Stimulated activated naive CD8-positive, alpha-beta T cell treated with anti-CD3 and anti-CD28 coated beads, Interleukin-15, Interleukin-2, amounts not matched to agents 100 ng/mL and 50 ng/mL, for 24 hours (primary cell): ENCODE results near the gene TMEM59.
"Not testable (repeated sequence)": the region's sequence is repeated elsewhere in the genome, so short reads cannot be mapped to it uniquely, and the experiment has no call there.

Experiments
- H3K27ac Mint-ChIP-seq: one replicate; pipeline ENCODE4 v1.8.0; 2021; ENCODE audit warnings: mild to moderate bottlenecking, mixed read lengths
- H3K27me3 Mint-ChIP-seq: one replicate; pipeline ENCODE4 v1.8.0; 2021; ENCODE audit warnings: mixed read lengths
- H3K36me3 Mint-ChIP-seq: one replicate; pipeline ENCODE4 v1.8.0; 2021; ENCODE audit warnings: low read depth, mixed read lengths
- H3K4me1 Mint-ChIP-seq: one replicate; pipeline ENCODE4 v1.8.0; 2021; ENCODE audit warnings: low read depth, mixed read lengths
- H3K4me3 Mint-ChIP-seq: one replicate; pipeline ENCODE4 v1.8.0; 2021; ENCODE audit warnings: mild to moderate bottlenecking, mixed read lengths
- H3K9me3 Mint-ChIP-seq: one replicate; pipeline ENCODE4 v1.8.0; 2021; ENCODE audit warnings: mixed read lengths

TMEM59 gene, protein sequence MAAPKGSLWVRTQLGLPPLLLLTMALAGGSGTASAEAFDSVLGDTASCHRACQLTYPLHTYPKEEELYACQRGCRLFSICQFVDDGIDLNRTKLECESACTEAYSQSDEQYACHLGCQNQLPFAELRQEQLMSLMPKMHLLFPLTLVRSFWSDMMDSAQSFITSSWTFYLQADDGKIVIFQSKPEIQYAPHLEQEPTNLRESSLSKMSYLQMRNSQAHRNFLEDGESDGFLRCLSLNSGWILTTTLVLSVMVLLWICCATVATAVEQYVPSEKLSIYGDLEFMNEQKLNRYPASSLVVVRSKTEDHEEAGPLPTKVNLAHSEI

GRCh38 chr1:54052934-54053744 is at the start of gene TMEM59, which contains the start of gene TCEANC2:
Gene TMEM59, minus strand, starts transcription at chr1:54053204. Its CDS starts 16 bp downstream, at chr1:54053188.
Gene TCEANC2, plus strand, starts transcription at chr1:54053608. Its CDS starts 815 bp downstream, at chr1:54054423.
- H3K36me3 Mint-ChIP-seq = peaks cover 26% of the 10 kb centered on the region
- no peak within 1 kb of the TSS for H3K4me3 Mint-ChIP-seq
- no peak within 1 kb of the TSS for H3K27ac Mint-ChIP-seq
- peaks cover 40% of the 10 kb centered on the region for H3K4me1 Mint-ChIP-seq
- H3K9me3 Mint-ChIP-seq = no peaks in the 10 kb centered on the region
- H3K27me3 Mint-ChIP-seq = no peaks in the 10 kb centered on the region

GRCh38 chr1:54100500-54100899 is 47.5 kb upstream of the TMEM59 start:
- no peak overlapping the region for H3K4me3 Mint-ChIP-seq
- no peak overlapping the region for H3K27ac Mint-ChIP-seq
- no peaks in the 10 kb centered on the region for H3K9me3 Mint-ChIP-seq
- H3K4me1 Mint-ChIP-seq = no peaks in the 10 kb centered on the region
- H3K36me3 Mint-ChIP-seq = peaks cover 47% of the 10 kb centered on the region
- H3K27me3 Mint-ChIP-seq = no peaks in the 10 kb centered on the region

DNA sequence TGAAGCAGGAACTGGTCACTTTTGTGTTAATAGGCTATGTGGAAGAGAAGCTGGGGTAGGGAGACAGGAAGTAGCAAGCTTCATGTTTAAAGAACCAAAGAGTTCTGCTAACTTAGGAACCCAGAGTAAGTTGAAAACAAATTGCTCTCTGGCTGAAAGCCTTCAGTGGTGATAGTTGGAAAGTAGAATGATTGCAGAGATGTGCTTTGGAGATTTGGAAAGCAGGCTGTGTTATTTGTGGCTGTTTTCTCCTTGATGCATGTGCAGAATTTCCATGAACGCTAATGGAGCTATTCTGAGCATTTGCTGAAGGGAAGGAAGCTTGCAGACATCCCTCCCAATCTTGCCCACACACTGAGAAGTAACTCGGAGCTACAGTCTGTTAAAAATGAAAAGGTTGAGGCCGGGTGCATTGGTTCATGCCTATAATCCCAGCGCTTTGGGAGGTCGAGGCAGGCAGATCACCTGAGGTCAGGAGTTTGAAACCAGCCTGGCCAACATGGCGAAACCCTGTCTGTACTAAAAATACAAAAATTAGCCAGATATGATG is 46.1 kb upstream of the TMEM59 start:
- Mint-ChIP-seq H3K27ac (no peak overlapping the region), H3K36me3 (peaks cover 57% of the 10 kb centered on the region), H3K27me3 (no peaks in the 10 kb centered on the region), H3K9me3 (no peaks in the 10 kb centered on the region), H3K4me3 (no peak overlapping the region), H3K4me1 (no peaks in the 10 kb centered on the region)

- H3K9me3 Mint-ChIP-seq = no peaks in the 10 kb centered on the region
- no peak overlapping the region for H3K27ac Mint-ChIP-seq
- peaks cover 55% of the 10 kb centered on the region for H3K36me3 Mint-ChIP-seq
- H3K27me3 Mint-ChIP-seq = no peaks in the 10 kb centered on the region
- no peaks in the 10 kb centered on the region for H3K4me1 Mint-ChIP-seq
- H3K4me3 Mint-ChIP-seq = no peak overlapping the region
Observed at GRCh38 chr1:54096877-54097240, 43.9 kb upstream of the TMEM59 start.

DNA sequence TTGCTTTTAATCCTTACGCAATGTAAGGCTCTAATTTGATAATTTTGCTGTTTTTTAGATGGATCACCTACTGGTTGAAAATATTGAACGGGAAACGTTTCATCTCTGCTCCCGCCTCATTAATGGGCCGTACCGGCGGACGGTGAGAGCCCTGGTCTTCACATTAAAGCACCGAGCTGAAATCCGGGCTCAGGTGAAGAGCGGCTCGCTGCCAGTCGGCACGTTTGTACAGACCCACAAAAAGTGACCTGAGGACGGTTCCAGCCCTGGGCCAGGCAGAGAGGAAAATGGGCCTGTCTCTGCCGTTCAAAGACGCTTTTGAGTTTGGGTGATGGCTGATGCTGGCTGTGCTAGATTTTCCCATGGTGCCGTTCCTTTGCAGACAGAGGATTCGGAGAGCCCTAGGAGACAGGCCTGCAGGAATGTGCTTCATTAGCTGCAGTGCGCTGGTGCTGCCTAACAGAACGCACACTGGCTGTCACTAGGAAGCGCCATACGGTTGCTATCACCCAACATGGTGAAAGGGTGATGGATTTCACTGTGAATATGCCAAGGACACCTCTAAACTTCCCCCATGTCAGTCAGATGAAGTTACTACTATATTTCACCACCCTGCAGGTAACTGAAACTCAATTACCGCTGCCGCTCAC is 43.3 kb upstream of the TMEM59 start:
- Mint-ChIP-seq H3K27ac (no peak overlapping the region), H3K4me1 (no peaks in the 10 kb centered on the region), H3K4me3 (no peak overlapping the region), H3K9me3 (no peaks in the 10 kb centered on the region), H3K36me3 (peaks cover 49% of the 10 kb centered on the region), H3K27me3 (no peaks in the 10 kb centered on the region)

- peaks cover 45% of the 10 kb centered on the region for H3K36me3 Mint-ChIP-seq
- H3K27me3 Mint-ChIP-seq = no peaks in the 10 kb centered on the region
- H3K4me3 Mint-ChIP-seq = no peak overlapping the region
- no peaks in the 10 kb centered on the region for H3K4me1 Mint-ChIP-seq
- H3K27ac Mint-ChIP-seq = no peak overlapping the region
- no peaks in the 10 kb centered on the region for H3K9me3 Mint-ChIP-seq
Observed at GRCh38 chr1:54095546-54096226, 42.7 kb upstream of the TMEM59 start.

GRCh38 chr1:54094730-54095105 is 41.7 kb upstream of the TMEM59 start:
- H3K4me1 Mint-ChIP-seq, H3K4me3 Mint-ChIP-seq, H3K27ac Mint-ChIP-seq: not testable (repeated sequence)

DNA sequence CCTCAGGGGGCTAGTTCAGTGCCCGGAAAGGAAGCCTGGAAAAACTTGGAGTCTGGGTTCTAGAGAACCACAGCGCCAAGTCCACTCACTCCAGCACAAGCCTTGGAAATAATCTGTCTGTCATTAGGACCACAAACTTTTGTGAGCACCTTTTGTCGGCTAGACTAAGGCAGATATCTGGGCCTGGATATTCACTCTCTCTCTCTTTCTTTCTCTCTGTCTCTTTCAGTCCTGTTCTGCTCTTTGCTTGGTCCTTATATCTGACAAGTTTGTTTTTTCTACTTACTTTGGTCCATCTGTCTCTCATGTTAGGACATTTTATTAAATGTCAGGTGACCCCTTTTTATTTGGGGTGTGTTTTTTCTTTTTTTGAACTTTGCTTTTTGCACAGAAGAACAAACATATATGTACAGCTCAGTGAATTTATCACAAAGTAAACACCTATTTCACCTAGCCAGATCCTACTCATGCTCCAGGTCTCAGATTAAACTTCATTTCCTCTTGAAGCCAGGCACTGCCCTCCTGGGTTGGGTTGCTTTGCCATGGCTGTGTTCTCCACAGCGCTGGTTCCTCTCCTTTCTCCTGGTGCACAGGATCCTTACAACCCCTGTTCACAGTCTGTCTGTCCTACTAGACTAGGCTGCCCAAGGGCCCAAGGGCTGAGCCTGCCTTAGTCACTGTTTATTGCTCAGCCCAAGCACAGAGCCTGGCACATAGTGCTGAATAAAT is 41.2 kb upstream of the TMEM59 start:
- H3K4me1 Mint-ChIP-seq = no peaks in the 10 kb centered on the region
- H3K27me3 Mint-ChIP-seq = no peaks in the 10 kb centered on the region
- no peak overlapping the region for H3K27ac Mint-ChIP-seq
- H3K9me3 Mint-ChIP-seq = no peaks in the 10 kb centered on the region
- H3K36me3 Mint-ChIP-seq = peaks cover 42% of the 10 kb centered on the region
- H3K4me3 Mint-ChIP-seq = no peak overlapping the region

More at GRCh38 chr1:54094730-54095105, 41.7 kb upstream of the TMEM59 start:
- peaks cover 40% of the 10 kb centered on the region for H3K36me3 Mint-ChIP-seq
- not testable (repeated sequence) for H3K27me3 Mint-ChIP-seq, H3K9me3 Mint-ChIP-seq

DNA sequence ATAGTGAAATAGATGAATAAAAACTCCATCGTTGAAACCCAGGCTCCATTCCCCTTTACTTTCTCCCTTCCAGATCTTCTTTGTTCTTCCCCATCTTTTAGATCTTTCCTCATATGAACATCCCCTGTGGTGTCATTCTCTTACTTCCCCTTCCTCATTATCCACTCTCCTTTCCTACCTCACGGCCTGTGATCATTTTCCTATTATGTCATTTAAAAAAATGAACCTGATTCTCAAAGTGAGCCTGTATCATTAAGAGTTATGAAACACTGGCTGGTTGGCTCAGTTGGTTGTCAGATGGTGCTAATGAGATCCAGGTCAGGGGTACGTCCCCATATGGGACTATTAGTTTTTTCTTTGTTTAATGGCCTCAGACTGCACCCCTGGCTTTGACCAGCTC is 38.7 kb upstream of the TMEM59 start:
- H3K36me3 Mint-ChIP-seq = peaks cover 28% of the 10 kb centered on the region
- no peaks in the 10 kb centered on the region for H3K27me3 Mint-ChIP-seq
- no peak overlapping the region for H3K4me3 Mint-ChIP-seq
- H3K27ac Mint-ChIP-seq = no peak overlapping the region
- H3K4me1 Mint-ChIP-seq = no peaks in the 10 kb centered on the region
- no peaks in the 10 kb centered on the region for H3K9me3 Mint-ChIP-seq

DNA sequence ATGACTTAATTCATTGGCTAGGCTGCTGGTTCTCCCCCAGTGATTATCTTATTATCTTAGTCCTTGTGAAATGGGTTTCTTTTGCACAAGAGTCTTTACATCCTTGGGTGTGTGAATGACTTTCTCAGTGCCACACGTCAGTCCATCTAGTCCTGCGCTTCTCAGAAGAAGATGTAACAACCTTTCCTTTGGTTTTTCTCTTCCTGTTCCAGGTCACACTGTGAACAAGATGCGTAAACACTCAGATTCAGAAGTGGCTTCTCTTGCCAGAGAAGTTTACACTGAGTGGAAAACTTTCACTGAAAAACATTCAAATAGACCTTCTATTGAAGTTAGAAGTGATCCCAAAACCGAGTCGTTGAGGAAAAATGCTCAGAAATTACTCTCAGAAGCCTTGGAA is 35.4 kb upstream of the TMEM59 start:
- no peaks in the 10 kb centered on the region for H3K9me3 Mint-ChIP-seq
- no peaks in the 10 kb centered on the region for H3K27me3 Mint-ChIP-seq
- H3K4me1 Mint-ChIP-seq = no peaks in the 10 kb centered on the region
- H3K27ac Mint-ChIP-seq = no peak overlapping the region
- no peak overlapping the region for H3K4me3 Mint-ChIP-seq
- H3K36me3 Mint-ChIP-seq = peaks cover 4% of the 10 kb centered on the region

DNA sequence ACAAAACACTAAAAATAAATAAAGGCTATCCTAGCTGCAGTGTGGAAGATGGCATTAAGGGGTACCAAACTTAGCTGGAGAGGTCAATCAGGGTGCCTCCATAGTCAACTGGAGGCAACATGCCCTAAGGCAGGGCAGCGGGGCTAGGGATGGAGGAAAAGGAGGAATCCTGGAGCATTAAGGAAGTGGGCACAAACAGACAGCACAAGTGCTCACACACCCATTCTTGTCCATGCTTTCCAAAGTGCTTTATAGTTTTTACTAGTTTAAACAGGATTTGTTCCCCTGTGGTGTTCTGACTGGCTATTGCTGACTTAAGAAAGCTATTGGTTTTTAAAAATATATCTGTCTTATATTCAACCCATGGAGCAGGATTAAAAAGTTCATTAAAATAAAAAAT is 33.8 kb upstream of the TMEM59 start:
- Mint-ChIP-seq H3K4me1 (no peaks in the 10 kb centered on the region), H3K4me3 (no peak overlapping the region), H3K27me3 (no peaks in the 10 kb centered on the region), H3K36me3 (peaks cover 3% of the 10 kb centered on the region), H3K27ac (no peak overlapping the region), H3K9me3 (no peaks in the 10 kb centered on the region)

DNA sequence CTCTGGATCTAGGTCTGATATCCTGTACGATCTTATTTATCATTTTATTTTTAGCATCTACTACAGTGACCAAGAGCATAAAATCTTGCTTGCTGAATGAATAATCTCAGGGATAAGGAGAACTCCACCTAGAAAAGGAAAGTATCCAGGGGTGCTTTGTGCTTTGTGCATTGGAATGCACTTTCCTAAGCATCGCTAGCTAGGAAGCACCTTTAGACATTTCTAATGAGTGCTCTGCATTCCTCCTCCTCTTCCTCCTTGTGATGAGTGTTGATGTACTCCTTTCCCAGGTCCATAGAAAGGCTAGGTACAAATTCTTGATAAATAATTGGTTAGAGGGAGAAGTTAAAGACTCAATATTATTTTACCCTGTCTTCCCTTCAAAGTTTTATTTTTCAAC is 31.8 kb upstream of the TMEM59 start:
- no peaks in the 10 kb centered on the region for H3K9me3 Mint-ChIP-seq
- no peaks in the 10 kb centered on the region for H3K27me3 Mint-ChIP-seq
- no peak overlapping the region for H3K4me3 Mint-ChIP-seq
- H3K4me1 Mint-ChIP-seq = peaks cover 3% of the 10 kb centered on the region
- peaks cover 3% of the 10 kb centered on the region for H3K36me3 Mint-ChIP-seq
- H3K27ac Mint-ChIP-seq = no peak overlapping the region

DNA sequence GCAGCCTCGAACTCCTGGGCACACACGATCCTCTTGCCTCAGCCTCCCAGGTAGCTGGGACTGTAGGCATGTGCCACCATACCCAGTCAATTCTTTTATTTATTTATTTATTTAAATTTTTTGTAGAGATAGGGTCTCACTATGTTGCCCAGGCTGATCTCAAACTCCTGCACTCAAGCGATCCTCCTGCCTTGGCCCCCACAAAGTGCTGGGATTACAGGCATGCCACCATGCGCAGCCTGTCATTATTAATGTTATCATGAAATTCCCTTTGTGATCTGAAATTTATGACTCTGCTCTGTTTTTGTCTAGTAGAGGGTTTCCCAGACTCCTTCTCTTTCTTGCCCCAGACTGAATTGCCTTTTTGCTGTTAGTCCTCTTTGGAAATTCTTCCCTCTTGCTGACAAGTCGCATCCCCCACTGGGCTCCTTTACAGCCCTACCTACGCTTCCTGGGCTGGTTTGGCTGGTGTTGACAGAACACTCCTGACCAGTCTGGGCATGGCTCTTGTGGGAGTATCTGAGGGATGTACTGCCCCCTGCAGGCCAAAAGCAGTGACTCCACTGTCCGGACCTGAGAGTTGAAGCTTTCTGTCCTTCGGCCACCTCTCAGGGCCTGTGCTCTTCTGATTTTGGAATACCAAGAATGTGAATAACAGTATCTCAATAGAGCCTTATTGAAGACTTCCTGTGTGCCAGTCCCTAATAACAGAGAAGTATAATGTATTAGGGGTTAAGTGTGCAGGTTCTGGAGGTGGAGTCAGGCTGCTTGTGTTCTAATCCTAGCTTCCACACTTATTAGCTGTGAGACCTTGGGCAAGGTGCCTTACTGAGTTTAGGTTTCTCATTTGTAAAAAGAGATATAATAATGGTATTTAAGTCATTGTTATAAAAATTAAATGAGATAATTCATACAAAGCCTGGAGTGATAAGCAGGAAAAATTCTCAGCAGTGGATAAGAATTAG is 28.6 kb upstream of the TMEM59 start:
- H3K4me1 Mint-ChIP-seq = peaks cover 16% of the 10 kb centered on the region
- peak overlapping the region; percentile 32 for H3K27ac Mint-ChIP-seq
- no peaks in the 10 kb centered on the region for H3K27me3 Mint-ChIP-seq
- no peak overlapping the region for H3K4me3 Mint-ChIP-seq
- H3K9me3 Mint-ChIP-seq = no peaks in the 10 kb centered on the region
- H3K36me3 Mint-ChIP-seq = no peaks in the 10 kb centered on the region
